ENCODE results near the gene CFAP157. TPM values are rescaled to one million over a fixed set of nuclear protein-coding genes. Genes with fewer than 3 reads are reported as not detected.

Gene CFAP157
- total and polyA plus RNA-seq, 2 experiments from 2014 or later, result 0.51 TPM; not detected in 1

DNA sequence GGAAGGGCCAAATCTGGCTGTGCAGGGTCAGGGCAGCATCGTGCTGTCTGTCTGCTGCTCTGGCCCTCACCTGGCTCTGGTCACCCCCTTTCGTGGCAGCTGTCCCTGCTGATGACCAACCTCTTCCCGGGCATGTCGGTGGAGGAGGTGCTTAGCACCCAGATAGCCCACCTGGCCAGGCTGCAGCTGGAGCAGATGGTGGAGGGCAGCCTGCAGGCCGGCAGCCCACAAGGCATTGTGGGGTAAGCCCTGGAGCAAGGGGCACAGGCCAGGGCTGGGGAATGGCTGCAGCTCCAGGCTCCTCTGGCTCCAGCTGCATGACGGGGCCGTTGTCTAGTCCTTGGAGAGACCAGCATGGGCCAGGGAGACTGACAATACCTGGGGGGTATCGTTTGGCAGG is 20.1 kb downstream of the CFAP157 start:
- 80% methylated on average over 8 of the region's 8 CpGs for WGBS (ENCODE audit: low lambda C conversion rate, missing lambda C conversion rate)
- H3K4me2 ChIP-seq, result no peak overlapping the region
- TF ChIP-seq, protein P1, sequence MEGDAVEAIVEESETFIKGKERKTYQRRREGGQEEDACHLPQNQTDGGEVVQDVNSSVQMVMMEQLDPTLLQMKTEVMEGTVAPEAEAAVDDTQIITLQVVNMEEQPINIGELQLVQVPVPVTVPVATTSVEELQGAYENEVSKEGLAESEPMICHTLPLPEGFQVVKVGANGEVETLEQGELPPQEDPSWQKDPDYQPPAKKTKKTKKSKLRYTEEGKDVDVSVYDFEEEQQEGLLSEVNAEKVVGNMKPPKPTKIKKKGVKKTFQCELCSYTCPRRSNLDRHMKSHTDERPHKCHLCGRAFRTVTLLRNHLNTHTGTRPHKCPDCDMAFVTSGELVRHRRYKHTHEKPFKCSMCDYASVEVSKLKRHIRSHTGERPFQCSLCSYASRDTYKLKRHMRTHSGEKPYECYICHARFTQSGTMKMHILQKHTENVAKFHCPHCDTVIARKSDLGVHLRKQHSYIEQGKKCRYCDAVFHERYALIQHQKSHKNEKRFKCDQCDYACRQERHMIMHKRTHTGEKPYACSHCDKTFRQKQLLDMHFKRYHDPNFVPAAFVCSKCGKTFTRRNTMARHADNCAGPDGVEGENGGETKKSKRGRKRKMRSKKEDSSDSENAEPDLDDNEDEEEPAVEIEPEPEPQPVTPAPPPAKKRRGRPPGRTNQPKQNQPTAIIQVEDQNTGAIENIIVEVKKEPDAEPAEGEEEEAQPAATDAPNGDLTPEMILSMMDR (IDR thresholded peaks at IDR 0.05; ENCODE audit: poor library complexity), result no peak
- no peak for TF ChIP-seq EZH2phosphoT487 (IDR thresholded peaks at IDR 0.05; ENCODE audit: low read depth, severe bottlenecking, unreplicated experiment)
- TF ChIP-seq EZH2 (IDR thresholded peaks at IDR 0.05; ENCODE audit: borderline replicate concordance), result no peak
- DNase-seq (ENCODE audit: low spot score), result no peak
- H3K9me2 ChIP-seq (replicated peaks; ENCODE audit: insufficient read depth), result no peaks in the 10 kb centered on the region
- no peaks in the 10 kb centered on the region for H3K36me3 ChIP-seq (replicated peaks; ENCODE audit: insufficient read depth, low read depth)
- H2AFZ ChIP-seq, result no peak overlapping the region
- no peak overlapping the region for H3K27ac ChIP-seq
- no peaks in the 10 kb centered on the region for H4K20me1 ChIP-seq (ENCODE audit: insufficient read depth, poor library complexity, severe bottlenecking)
- H3K4me3 ChIP-seq, result no peak overlapping the region
- no peaks in the 10 kb centered on the region for H3K9me3 ChIP-seq (ENCODE audit: low read depth)
- H3K4me1 ChIP-seq (ENCODE audit: insufficient read depth), result no peaks in the 10 kb centered on the region
- H3K27me3 ChIP-seq, result no peaks in the 10 kb centered on the region
- H3K79me2 ChIP-seq, result no peaks in the 10 kb centered on the region

DNA sequence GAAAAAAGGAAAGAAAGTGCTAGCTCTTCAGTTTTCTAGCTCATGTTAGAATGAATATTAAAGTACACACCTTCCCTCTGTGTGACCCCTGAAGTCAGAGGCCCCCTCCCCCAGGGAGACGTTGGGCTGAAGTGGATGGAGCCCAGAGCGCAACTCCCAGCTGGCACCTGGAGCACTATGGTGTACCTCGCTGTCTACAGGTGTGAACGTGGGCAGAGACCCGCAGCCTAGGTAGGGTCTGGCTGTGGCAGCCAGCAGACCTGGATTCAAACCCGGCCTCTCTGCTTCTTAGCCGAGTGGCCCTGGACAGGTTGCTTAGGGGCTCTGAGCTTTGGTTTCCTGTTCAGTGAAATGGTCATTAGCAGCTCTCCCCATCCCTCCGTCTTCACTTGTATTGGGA is 22.0 kb downstream of the CFAP157 start:
- Histone ChIP-seq H3K9me2 (replicated peaks; ENCODE audit: insufficient read depth) (no peaks in the 10 kb centered on the region), H4K20me1 (ENCODE audit: insufficient read depth, poor library complexity, severe bottlenecking) (no peaks in the 10 kb centered on the region), H3K4me2 (no peak overlapping the region), H3K36me3 (replicated peaks; ENCODE audit: insufficient read depth, low read depth) (no peaks in the 10 kb centered on the region), H3K4me1 (ENCODE audit: insufficient read depth) (no peaks in the 10 kb centered on the region), H3K27me3 (no peaks in the 10 kb centered on the region), H3K4me3 (no peak overlapping the region), H3K79me2 (peaks cover 2% of the 10 kb centered on the region), H3K9me3 (ENCODE audit: low read depth) (no peaks in the 10 kb centered on the region), H3K27ac (no peak overlapping the region), H2AFZ (no peak overlapping the region)
- no peak for TF ChIP-seq EZH2 (IDR thresholded peaks at IDR 0.05; ENCODE audit: borderline replicate concordance)
- TF ChIP-seq EZH2phosphoT487 (IDR thresholded peaks at IDR 0.05; ENCODE audit: low read depth, severe bottlenecking, unreplicated experiment), result no peak
- TF ChIP-seq, protein P1 (IDR thresholded peaks at IDR 0.05; ENCODE audit: poor library complexity), result no peak
- WGBS (ENCODE audit: low lambda C conversion rate, missing lambda C conversion rate), result 90% methylated on average over 8 of the region's 8 CpGs
- DNase-seq (ENCODE audit: low spot score), result no peak

DNA sequence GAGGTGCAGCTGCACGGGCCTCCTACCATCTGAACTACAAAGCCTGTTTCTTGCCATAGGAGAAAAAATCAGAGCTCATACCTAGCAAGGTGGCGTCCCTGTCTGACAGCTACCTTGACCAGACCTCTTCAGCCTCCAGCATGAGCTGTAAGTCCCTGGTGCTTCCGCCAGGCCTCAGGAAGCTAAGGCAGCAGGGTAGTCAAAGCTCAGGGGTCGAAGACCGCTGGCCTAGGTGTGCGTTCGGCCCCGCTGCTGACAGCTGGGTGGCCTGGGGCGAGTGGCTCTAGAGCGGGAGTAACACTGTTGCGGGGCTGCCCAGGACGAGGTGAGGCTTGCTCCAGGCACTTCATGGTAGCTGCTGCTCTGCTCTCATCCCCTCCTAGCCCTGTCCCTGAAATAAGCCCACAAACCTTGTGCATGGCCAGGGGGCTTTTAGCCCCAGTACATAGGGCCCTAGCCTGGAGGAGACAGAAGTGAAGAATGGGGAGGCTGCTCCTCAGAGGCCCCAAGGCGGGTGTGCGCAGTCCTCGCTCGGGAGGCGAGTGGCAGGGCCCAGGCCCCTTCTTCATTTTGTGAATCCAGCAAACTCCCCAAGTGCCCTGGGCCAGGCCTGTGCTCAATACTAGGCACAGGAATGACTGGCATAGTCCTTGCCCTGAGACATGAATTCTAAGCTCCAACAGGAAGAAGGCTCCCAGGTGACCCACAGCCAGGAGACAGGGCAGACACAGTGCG is 22.9 kb downstream of the CFAP157 start:
- 90% methylated on average over 18 of the region's 18 CpGs for WGBS (ENCODE audit: low lambda C conversion rate, missing lambda C conversion rate)
- no peaks in the 10 kb centered on the region for H3K9me3 ChIP-seq (ENCODE audit: low read depth)
- H3K79me2 ChIP-seq, result peaks cover 5% of the 10 kb centered on the region
- no peaks in the 10 kb centered on the region for H3K9me2 ChIP-seq (replicated peaks; ENCODE audit: insufficient read depth)
- no peaks in the 10 kb centered on the region for H4K20me1 ChIP-seq (ENCODE audit: insufficient read depth, poor library complexity, severe bottlenecking)
- H3K36me3 ChIP-seq (replicated peaks; ENCODE audit: insufficient read depth, low read depth), result no peaks in the 10 kb centered on the region
- no peak overlapping the region for H3K4me3 ChIP-seq
- H3K4me2 ChIP-seq, result no peak overlapping the region
- no peak for DNase-seq (ENCODE audit: low spot score)
- no peak overlapping the region for H2AFZ ChIP-seq
- no peaks in the 10 kb centered on the region for H3K27me3 ChIP-seq
- TF ChIP-seq EZH2phosphoT487 (IDR thresholded peaks at IDR 0.05; ENCODE audit: low read depth, severe bottlenecking, unreplicated experiment), result no peak
- H3K4me1 ChIP-seq (ENCODE audit: insufficient read depth), result peaks cover 4% of the 10 kb centered on the region
- no peak overlapping the region for H3K27ac ChIP-seq

DNA sequence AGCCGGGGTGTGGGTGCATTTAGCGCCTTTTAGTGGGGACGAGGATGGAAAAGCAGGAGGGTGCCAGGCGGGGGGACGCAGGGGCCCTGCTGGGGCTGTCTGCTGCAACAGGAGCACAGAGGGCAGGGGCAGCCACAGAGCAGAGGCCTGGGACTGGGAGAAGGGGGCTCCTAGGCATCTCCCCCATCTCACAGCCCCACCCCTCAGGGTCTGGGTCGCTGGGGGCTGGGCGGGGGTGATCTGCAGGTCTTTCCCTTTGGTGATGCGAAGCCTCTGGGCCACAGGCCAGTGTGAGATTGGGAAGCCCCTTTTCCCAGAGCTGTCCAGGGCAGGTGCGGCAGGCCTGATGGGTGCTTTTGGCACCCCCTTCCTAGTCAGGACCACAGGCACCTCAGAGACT is 23.5 kb downstream of the CFAP157 start:
- Histone ChIP-seq H2AFZ (no peak overlapping the region), H3K27me3 (no peaks in the 10 kb centered on the region), H4K20me1 (ENCODE audit: insufficient read depth, poor library complexity, severe bottlenecking) (no peaks in the 10 kb centered on the region), H3K4me3 (no peak overlapping the region), H3K79me2 (peaks cover 5% of the 10 kb centered on the region), H3K9me3 (ENCODE audit: low read depth) (no peaks in the 10 kb centered on the region), H3K27ac (no peak overlapping the region), H3K4me2 (no peak overlapping the region), H3K4me1 (ENCODE audit: insufficient read depth) (peaks cover 4% of the 10 kb centered on the region), H3K9me2 (replicated peaks; ENCODE audit: insufficient read depth) (no peaks in the 10 kb centered on the region), H3K36me3 (replicated peaks; ENCODE audit: insufficient read depth, low read depth) (no peaks in the 10 kb centered on the region)
- WGBS (ENCODE audit: low lambda C conversion rate, missing lambda C conversion rate), result 93% methylated on average over 9 of the region's 9 CpGs
- TF ChIP-seq EZH2 (IDR thresholded peaks at IDR 0.05; ENCODE audit: borderline replicate concordance), result no peak
- TF ChIP-seq EZH2phosphoT487 (IDR thresholded peaks at IDR 0.05; ENCODE audit: low read depth, severe bottlenecking, unreplicated experiment), result no peak
- TF ChIP-seq, protein P1 (IDR thresholded peaks at IDR 0.05; ENCODE audit: poor library complexity), result no peak
- no peak for DNase-seq (ENCODE audit: low spot score)

Measured in hepatocyte (in vitro differentiated cells).